ENCODE data around the gene MGA.

DNA sequence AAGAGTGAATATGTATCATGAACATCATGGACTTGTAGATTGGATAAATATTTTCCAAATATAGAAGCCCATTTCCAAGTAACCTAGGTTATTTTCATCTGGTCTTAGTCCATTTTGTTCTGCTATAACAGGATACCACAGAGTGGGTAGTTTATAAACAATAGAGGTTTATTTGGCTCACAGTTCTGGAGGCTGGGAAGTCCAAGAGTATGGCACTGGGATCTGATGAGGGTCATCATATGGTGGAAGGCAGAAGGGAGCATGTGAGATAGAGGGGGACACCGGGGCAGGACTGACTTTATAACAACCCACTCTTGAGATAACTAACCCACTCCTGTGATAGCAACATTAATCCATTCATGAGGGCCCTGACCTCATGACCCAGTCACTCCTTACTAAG is 9.4 kb upstream of the MGA start:
- TF ChIP-seq, protein P1, sequence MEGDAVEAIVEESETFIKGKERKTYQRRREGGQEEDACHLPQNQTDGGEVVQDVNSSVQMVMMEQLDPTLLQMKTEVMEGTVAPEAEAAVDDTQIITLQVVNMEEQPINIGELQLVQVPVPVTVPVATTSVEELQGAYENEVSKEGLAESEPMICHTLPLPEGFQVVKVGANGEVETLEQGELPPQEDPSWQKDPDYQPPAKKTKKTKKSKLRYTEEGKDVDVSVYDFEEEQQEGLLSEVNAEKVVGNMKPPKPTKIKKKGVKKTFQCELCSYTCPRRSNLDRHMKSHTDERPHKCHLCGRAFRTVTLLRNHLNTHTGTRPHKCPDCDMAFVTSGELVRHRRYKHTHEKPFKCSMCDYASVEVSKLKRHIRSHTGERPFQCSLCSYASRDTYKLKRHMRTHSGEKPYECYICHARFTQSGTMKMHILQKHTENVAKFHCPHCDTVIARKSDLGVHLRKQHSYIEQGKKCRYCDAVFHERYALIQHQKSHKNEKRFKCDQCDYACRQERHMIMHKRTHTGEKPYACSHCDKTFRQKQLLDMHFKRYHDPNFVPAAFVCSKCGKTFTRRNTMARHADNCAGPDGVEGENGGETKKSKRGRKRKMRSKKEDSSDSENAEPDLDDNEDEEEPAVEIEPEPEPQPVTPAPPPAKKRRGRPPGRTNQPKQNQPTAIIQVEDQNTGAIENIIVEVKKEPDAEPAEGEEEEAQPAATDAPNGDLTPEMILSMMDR (IDR thresholded peaks at IDR 0.05): no peak
- no peak for TF ChIP-seq POLR2A (IDR thresholded peaks at IDR 0.05)
